ENCODE results near the gene PDGFA.

The PDGFA gene

GRCh38 chr7:465710-466400, 53.8 kb downstream of the PDGFA start:
- no peak for TF ChIP-seq CTCF (IDR thresholded peaks at IDR 0.05; ENCODE audit: insufficient read depth, low read depth, low read length, missing control alignments)
- H3K4me3 ChIP-seq (ENCODE audit: low read length): no peak overlapping the region
- no peak for DNase-seq (ENCODE audit: low read depth)

DNA sequence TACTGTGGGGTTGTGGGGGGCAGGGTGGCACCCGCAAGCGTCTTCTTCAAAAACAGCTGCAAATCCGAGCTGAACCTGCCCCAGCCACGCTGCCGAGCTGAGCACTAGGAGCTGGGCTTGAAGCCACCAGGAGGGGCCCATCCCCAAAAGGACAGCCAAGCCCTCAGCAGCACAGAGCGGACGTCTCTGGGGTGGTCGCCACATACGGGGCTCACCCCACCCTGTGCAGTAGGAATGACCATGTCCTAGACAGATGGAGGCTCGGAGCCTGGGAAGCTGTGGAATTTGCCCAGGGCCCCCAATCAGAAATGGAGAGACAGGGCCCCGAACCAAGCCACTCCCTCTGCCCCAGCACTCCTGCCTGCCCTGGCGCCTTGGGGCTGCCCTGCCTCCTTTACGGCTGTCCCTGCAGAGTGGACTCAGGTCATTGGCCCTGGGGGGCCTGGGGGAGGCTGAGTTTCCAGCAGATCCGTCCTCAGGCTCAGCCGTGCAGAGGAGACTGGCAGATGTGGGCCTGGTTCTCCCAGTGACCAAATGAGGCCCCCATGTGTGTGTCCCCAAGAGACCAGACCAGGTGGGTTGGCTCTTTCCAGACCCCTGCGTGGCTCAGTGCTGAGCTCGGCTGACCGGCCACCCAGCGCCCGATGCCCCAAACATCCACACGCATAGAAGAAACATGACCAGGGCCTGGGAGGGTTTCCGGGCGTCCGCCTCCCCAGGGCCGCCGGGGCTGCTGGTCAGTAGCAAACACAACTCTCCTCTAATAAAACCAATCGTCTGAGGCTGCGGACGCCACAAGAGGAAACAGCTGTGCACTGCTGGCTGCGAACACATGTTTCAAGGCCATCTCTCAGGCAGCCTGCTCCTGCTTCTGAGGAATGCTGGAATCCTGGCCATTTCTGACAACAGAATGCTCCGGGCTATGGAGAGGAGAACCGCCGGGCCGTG, 54.9 kb downstream of the PDGFA start:
- H3K4me3 ChIP-seq (ENCODE audit: low read length): no peak overlapping the region
- no peak for DNase-seq (ENCODE audit: low read depth)
- TF ChIP-seq CTCF (IDR thresholded peaks at IDR 0.05; ENCODE audit: insufficient read depth, low read depth, low read length, missing control alignments): no peak

- no peak overlapping the region for H3K4me3 ChIP-seq (ENCODE audit: low read length)
- TF ChIP-seq CTCF (IDR thresholded peaks at IDR 0.05; ENCODE audit: insufficient read depth, low read depth, low read length, missing control alignments): no peak
- no peak for DNase-seq (ENCODE audit: low read depth)
Observed at GRCh38 chr7:463817-464453, 55.7 kb downstream of the PDGFA start.

DNA sequence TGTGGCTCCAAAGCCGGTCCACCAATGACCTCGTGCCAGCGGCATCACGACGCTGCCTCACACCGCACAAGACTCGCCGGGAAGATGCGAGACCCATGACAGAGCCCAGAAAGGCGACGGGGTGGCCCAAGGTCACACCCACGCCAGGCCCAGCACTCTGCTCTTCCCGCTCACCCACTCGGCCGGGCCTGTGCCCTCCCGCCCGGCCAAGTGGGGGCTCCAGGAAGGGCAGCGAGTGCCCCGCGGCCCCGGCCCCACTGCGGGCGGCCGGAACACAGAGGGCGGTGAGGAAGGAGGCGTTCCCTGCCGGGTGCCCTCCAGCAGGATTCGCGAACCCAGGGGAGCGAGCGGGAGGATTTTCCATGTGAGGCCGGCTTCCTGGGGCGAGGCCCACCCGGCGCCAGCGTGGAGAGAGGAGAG, 56.3 kb downstream of the PDGFA start:
- H3K4me3 ChIP-seq (ENCODE audit: low read length): no peak overlapping the region
- no peak for DNase-seq (ENCODE audit: low read depth)
- TF ChIP-seq CTCF (IDR thresholded peaks at IDR 0.05; ENCODE audit: insufficient read depth, low read depth, low read length, missing control alignments): no peak

DNA sequence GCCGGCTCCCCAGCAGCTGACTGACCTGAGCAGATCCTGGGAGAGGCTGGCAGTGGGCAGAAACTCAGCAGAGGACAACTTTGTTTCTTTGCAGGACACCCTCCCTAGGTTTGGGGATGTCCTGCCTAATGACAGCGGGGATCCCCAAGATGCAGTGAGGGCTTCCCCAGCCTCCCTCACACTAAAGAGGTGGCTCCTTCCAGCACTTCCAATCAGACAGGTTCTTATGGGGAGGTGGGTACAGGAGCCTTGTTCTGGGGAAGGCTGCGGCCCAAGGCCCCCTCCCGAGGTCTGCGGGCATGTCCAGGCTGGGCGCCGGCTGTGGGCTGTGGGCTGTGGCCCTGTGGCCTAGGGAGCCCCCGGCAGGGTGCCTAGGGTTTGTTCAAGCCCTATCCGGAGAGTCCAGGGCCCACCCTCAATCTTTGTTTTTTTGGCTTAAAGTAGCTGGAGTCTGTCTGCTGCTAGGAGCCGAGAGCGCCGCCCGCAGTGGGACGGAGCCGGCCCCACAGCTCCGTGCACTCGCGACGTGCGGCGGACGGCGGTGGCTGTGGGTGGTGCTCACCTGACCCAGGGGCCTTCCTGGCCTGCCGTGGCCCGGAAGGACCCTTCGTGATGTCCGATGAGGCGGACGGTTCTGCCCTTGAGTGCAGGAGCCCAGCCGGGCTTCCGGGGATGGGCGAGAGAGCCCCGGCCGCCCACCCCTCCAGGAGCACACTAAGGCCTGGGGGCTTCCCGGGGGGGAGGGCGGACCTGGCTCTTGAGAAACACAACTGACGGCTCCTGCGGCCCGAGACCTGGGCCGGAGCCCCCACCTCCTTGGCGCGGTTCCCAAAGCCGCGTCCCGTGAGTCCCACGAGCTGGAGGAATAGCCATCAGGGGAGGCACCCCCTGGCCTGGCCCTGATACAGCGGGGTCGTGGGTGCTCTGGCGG, 57.2 kb downstream of the PDGFA start:
- H3K4me3 ChIP-seq (ENCODE audit: low read length): no peak overlapping the region
- no peak for TF ChIP-seq CTCF (IDR thresholded peaks at IDR 0.05; ENCODE audit: insufficient read depth, low read depth, low read length, missing control alignments)
- no peak for DNase-seq (ENCODE audit: low read depth)
